Endothelial cell of umbilical vein (primary cell): ENCODE results near the gene LRP5. TPM values are rescaled to one million over a fixed set of nuclear protein-coding genes. Genes with fewer than 3 reads are reported as not detected.

Experiments
- BruUV-seq: library from RNA; stranded (reverse); fragments of 400-500 nt; replicated peaks from 2 replicates; lab custom pipeline; 2021; lab: Mats Ljungman, UMichigan
- CTCF ChIA-PET: fragments of 300-600, 350-600 bp; sonication (Branson Sonifier 250); formaldehyde crosslinking; loops from one replicate; lab custom pipeline; 2021; ENCODE audit warnings: antibody characterized with exemption, inconsistent platforms; lab: Charles Lee
- POLR2A ChIA-PET: fragments of 300-600, 350-600 bp; sonication (Branson Sonifier 250); formaldehyde crosslinking; loops from one replicate; lab custom pipeline; 2021; ENCODE audit warnings: antibody characterized with exemption, inconsistent platforms; lab: Charles Lee
- DNase-seq: peaks from one replicate; pipeline ENCODE4 v3.0.0-alpha.2; 2011; ENCODE audit warnings: low read depth, low spot score
- FAIRE-seq: peaks from 2 replicates; lab custom pipeline; 2011; peaks lifted over from hg19 to GRCh38; lab: Jason Lieb, UNC
- H2AFZ ChIP-seq: 2 replicates; pipeline ENCODE4 v1.6.0; 2012; ENCODE audit warnings: low read depth, low read length, control low read depth, inconsistent platforms
- H3K27ac ChIP-seq: 2 replicates; pipeline ENCODE4 v1.5.1; 2011; ENCODE audit warnings: low read depth, mild to moderate bottlenecking, control low read depth, low read length, moderate library complexity; ENCODE audit not compliant: insufficient read depth
- H3K27me3 ChIP-seq, 2 experiments: 2 replicates each; pipeline versions ENCODE4 v1.6.0 to v1.6.1; 2011; ENCODE audit warnings: low read length in 2 of 2, mixed read lengths in 1 of 2; ENCODE audit not compliant: control insufficient read depth in 2 of 2, insufficient read depth in 2 of 2
- H3K36me3 ChIP-seq, 2 experiments: 2 replicates in 1 of 2; 3 replicates in 1 of 2; pipeline ENCODE4 v1.5.1; 2011; ENCODE audit warnings: low read length in 2 of 2, mild to moderate bottlenecking in 1 of 2, moderate library complexity in 1 of 2; ENCODE audit not compliant: control insufficient read depth in 2 of 2, insufficient read depth in 2 of 2; ENCODE audit errors: extremely low read depth in 1 of 2
- H3K4me1 ChIP-seq: 3 replicates; pipeline ENCODE4 v1.5.1; 2011; ENCODE audit warnings: mild to moderate bottlenecking, low read length; ENCODE audit not compliant: control insufficient read depth, insufficient read depth; ENCODE audit errors: extremely low read depth
- H3K4me2 ChIP-seq: 2 replicates; pipeline ENCODE4 v1.6.1; 2011; ENCODE audit warnings: low read length, control low read depth, mixed read lengths; ENCODE audit not compliant: insufficient read depth
- H3K4me3 ChIP-seq, 3 experiments: fragments of 200-600 bp in 1 of 3; sonication (generic), shearing (Covaris generic) in 1 of 3; replicated peaks in 1 of 3; 2 replicates each; pipeline ENCODE4 v1.5.1; 2011 to 2016; ENCODE audit warnings: control low read depth in 3 of 3, low read length in 3 of 3, mild to moderate bottlenecking in 2 of 3, inconsistent platforms in 1 of 3, low read depth in 1 of 3, moderate library complexity in 1 of 3; ENCODE audit not compliant: insufficient read depth in 1 of 3
- H3K79me2 ChIP-seq: 2 replicates; pipeline ENCODE4 v1.6.0; 2012; ENCODE audit warnings: low read length, inconsistent platforms; ENCODE audit not compliant: control insufficient read depth, insufficient read depth
- H3K9ac ChIP-seq: replicated peaks from 2 replicates; pipeline ENCODE3; 2011; ENCODE audit warnings: low read length, control low read depth; ENCODE audit not compliant: insufficient read depth; ENCODE audit errors: extremely low read depth
- H3K9me1 ChIP-seq: replicated peaks from 3 replicates; pipeline ENCODE4 v1.6.0; 2011; ENCODE audit warnings: mild to moderate bottlenecking, low read length; ENCODE audit not compliant: control insufficient read depth, insufficient read depth; ENCODE audit errors: extremely low read depth
- H3K9me3 ChIP-seq: replicated peaks from 2 replicates; pipeline ENCODE4 v1.5.1; 2012; ENCODE audit warnings: low read length, inconsistent platforms; ENCODE audit not compliant: control insufficient read depth, insufficient read depth
- H4K20me1 ChIP-seq: replicated peaks from 2 replicates; pipeline ENCODE3; 2011; ENCODE audit warnings: mild to moderate bottlenecking, low read length; ENCODE audit not compliant: control insufficient read depth, insufficient read depth; ENCODE audit errors: extremely low read depth
- CTCF ChIP-seq, 2 donors: IDR thresholded peaks; 1 replicate in 1 of 2; 2 replicates in 1 of 2; pipeline ENCODE4 v1.5.1; 2011; ENCODE audit warnings: low read length in 2 of 2, mild to moderate bottlenecking in 2 of 2, moderate library complexity in 2 of 2, control low read depth in 1 of 2, inconsistent platforms in 1 of 2, low read depth in 1 of 2; ENCODE audit not compliant: insufficient read depth in 1 of 2; ENCODE audit errors: extremely low read depth in 1 of 2
- EZH2 ChIP-seq: IDR thresholded peaks from 2 replicates; pipeline ENCODE4 v1.6.1; 2012; ENCODE audit warnings: borderline replicate concordance, low read depth, mild to moderate bottlenecking, moderate library complexity, low read length, inconsistent platforms; ENCODE audit not compliant: severe bottlenecking
- FOS ChIP-seq: IDR thresholded peaks from 2 replicates; pipeline ENCODE4 v1.6.1; 2011; ENCODE audit warnings: mild to moderate bottlenecking, low read length, moderate library complexity, borderline replicate concordance; ENCODE audit not compliant: insufficient read depth
- MAX ChIP-seq: IDR thresholded peaks from 2 replicates; pipeline ENCODE4 v1.6.1; 2011; ENCODE audit not compliant: insufficient read depth, insufficient read length
- POLR2A ChIP-seq: IDR thresholded peaks from 2 replicates; pipeline ENCODE4 v1.6.1; 2012; ENCODE audit warnings: low read depth, mild to moderate bottlenecking, control low read depth, low read length
- POLR2AphosphoS5 ChIP-seq: IDR thresholded peaks from 2 replicates; pipeline ENCODE4 v1.6.1; 2012; ENCODE audit warnings: low read depth, mild to moderate bottlenecking, control low read depth, low read length, moderate library complexity; ENCODE audit not compliant: insufficient read depth
- dilution Hi-C: fragments of 300-500 bp; cut with MboI; formaldehyde crosslinking; loops from one replicate; pipeline ENCODE4 v1.15.0; 2019; ENCODE audit warnings: low sequenced_read_pairs; ENCODE audit not compliant: extremely low pct_ligation_motif_present
- intact Hi-C: fragments of 100-400 bp; cut with micrococcal nuclease; formaldehyde crosslinking; loops from one replicate; pipeline ENCODE4 v1.10.0; 2022
- polyA plus RNA-seq, 4 experiments: library from polyadenylated mRNA; depleted of rRNA in 3 of 4; stranded (reverse) in 3 of 4; unstranded in 1 of 4; fragments of >200 nt; gene quantifications; 2 replicates each; pipeline versions ENCODE4 v1.2.1 to v1.2.3, GENCODE V29; 2011 to 2012; ENCODE audit warnings: missing spikeins in 1 of 4
- total RNA-seq: library from RNA; stranded (reverse); gene quantifications from 2 replicates; pipeline ENCODE4 v1.2.3, GENCODE V29; 2021

Gene LRP5
- total and polyA plus RNA-seq, 2 donors (not counting 3 experiments of a cell fraction or from before 2014, with no cell fraction given) = 35.1 to 51.8 TPM

GRCh38 chr11:68317147-68317785 is 4.9 kb downstream of the LRP5 start:
- Histone ChIP-seq H3K4me3 (no peak overlapping the region), H3K4me2 (no peak overlapping the region), H3K9me3 (no peaks in the 10 kb centered on the region), H3K27ac (no peak overlapping the region), H3K4me1 (peaks cover 25% of the 10 kb centered on the region), H3K79me2 (peaks cover 56% of the 10 kb centered on the region), H4K20me1 (no peaks in the 10 kb centered on the region), H3K27me3 (no peaks in the 10 kb centered on the region), H2AFZ (no peak overlapping the region), H3K36me3 (no peaks in the 10 kb centered on the region), H3K9me1 (no peaks in the 10 kb centered on the region), H3K9ac (no peak overlapping the region)
- TF ChIP-seq FOS (no peak), CTCF (IDR thresholded peaks at IDR 0.05; ENCODE audit: extremely low read depth in 1 of 2, insufficient read depth in 1 of 2, low read depth in 1 of 2, low read length in 2 of 2) (no peak), POLR2AphosphoS5 (no peak), POLR2A (no peak), MAX (no peak), EZH2 (no peak)
- intact Hi-C loops = no loop called here
- no TSS peak for BruUV-seq
- FAIRE-seq = no peak
- POLR2A ChIA-PET = no interaction called here
- DNase-seq = no peak
- dilution Hi-C loops = no loop called here
- CTCF ChIA-PET = interaction anchor here (1.4 kb wide), 1 partner anchor 11 kb away, joined by 5 read pairs; no protein-coding TSS in a partner anchor
